T-helper 2 cell treated with Interferon-gamma antibody and Interleukin-4, amounts not matched to agents 100 ng/mL and 5 ng/mL, for 36 hours (primary cell): ENCODE measurements around the gene HDAC4. TPM values are rescaled to one million over a fixed set of nuclear protein-coding genes. Genes with fewer than 3 reads are reported as not detected.

ENCODE experiments used
- intact Hi-C: fragments of 100-400 bp; cut with micrococcal nuclease; formaldehyde crosslinking; loops from one replicate; pipeline ENCODE4 v1.15.1; 2023
- total RNA-seq: library from RNA; stranded (reverse); gene quantifications from 2 replicates; pipeline ENCODE4 v1.2.3, GENCODE V29; 2022

Gene HDAC4
- total RNA-seq, 1 donor from 2014 or later, result 52.0 TPM

GRCh38 chr2:239312081-239312511 is 88.7 kb downstream of the HDAC4 start:
- intact Hi-C loops, result no loop called here

- intact Hi-C loops, result no loop called here
These were observed 89.4 kb downstream of the HDAC4 start for GRCh38 chr2:239311132-239312040.

GRCh38 chr2:239310401-239311061 is 90.3 kb downstream of the HDAC4 start:
- intact Hi-C loops, result no loop called here

GRCh38 chr2:239309398-239310245 is 91.2 kb downstream of the HDAC4 start:
- intact Hi-C loops, result no loop called here

- intact Hi-C loops, result no loop called here
These were observed 92.0 kb downstream of the HDAC4 start for GRCh38 chr2:239308661-239309397.

- intact Hi-C loops, result no loop called here
These were observed 92.8 kb downstream of the HDAC4 start for GRCh38 chr2:239307921-239308613.

- intact Hi-C loops, result no loop called here
These were observed 93.6 kb downstream of the HDAC4 start for GRCh38 chr2:239307221-239307569.

GRCh38 chr2:239306274-239307220 is 94.3 kb downstream of the HDAC4 start:
- intact Hi-C loops, result no loop called here

- intact Hi-C loops, result no loop called here
These were observed 95.0 kb downstream of the HDAC4 start for GRCh38 chr2:239305771-239306170.

GRCh38 chr2:239305222-239305575 is 95.6 kb downstream of the HDAC4 start:
- intact Hi-C loops, result no loop called here

- intact Hi-C loops, result no loop called here
These were observed 96.1 kb downstream of the HDAC4 start for GRCh38 chr2:239304533-239305221.

- intact Hi-C loops, result no loop called here
These were observed 96.9 kb downstream of the HDAC4 start for GRCh38 chr2:239303711-239304532.

- intact Hi-C loops, result no loop called here
These were observed 97.8 kb downstream of the HDAC4 start for GRCh38 chr2:239302808-239303557.

- intact Hi-C loops, result no loop called here
These were observed 98.6 kb downstream of the HDAC4 start for GRCh38 chr2:239302083-239302807.

GRCh38 chr2:239300871-239301735 is 99.7 kb downstream of the HDAC4 start:
- intact Hi-C loops, result no loop called here

- intact Hi-C loops, result no loop called here
These were observed 100.6 kb downstream of the HDAC4 start for GRCh38 chr2:239300242-239300641.
